ENCODE results near the gene FAM83D. TPM values are rescaled to one million over a fixed set of nuclear protein-coding genes. Genes with fewer than 3 reads are reported as not detected.

Gene FAM83D
- total RNA-seq, 1 donor from 2014 or later, result 7.7 TPM

DNA sequence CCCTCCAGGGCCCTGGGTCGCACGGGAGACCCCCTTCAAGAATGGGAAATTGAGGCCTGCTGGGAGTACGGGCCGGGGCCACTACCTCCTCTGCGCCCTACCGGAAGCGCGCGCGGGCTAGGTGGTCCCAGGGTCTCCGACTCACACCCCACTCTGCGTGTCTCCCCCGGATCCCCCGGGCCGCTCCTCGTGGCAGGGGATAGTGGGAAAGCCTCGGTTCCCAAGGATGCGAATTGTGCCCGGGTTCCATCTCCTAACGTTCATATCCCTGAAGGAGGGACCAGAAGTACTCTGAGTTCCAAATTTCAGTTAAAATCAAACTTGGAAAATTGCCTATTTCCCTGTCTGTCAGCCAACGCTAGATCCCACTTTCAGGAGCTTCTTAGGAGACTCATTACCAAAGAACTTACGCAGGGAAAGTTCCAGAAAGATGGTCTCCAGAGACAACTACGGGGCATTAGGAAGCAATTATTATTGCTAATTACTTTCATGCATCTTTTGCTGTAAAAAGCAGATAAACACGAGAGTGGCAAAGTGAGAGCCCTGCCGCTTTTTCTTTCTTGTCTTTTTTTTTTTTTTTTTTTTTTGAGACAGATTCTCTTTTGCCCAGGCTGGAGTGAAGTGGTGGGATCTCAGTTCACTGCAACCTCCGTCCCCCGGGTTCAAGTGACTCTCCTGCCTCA lies 858 bp downstream of the FAM83D start:
- Mint-ChIP-seq H3K9me3 (ENCODE audit: unreplicated experiment) (no peaks in the 10 kb centered on the region), H3K27ac (ENCODE audit: unreplicated experiment) (no peak overlapping the region), H3K36me3 (ENCODE audit: low read depth, unreplicated experiment) (peaks cover 4% of the 10 kb centered on the region), H3K4me3 (ENCODE audit: unreplicated experiment) (peak overlapping the region; percentile 89), H3K27me3 (ENCODE audit: unreplicated experiment) (peaks cover 7% of the 10 kb centered on the region), H3K4me1 (ENCODE audit: unreplicated experiment) (peaks cover 9% of the 10 kb centered on the region)
- TF ChIP-seq, protein P1, sequence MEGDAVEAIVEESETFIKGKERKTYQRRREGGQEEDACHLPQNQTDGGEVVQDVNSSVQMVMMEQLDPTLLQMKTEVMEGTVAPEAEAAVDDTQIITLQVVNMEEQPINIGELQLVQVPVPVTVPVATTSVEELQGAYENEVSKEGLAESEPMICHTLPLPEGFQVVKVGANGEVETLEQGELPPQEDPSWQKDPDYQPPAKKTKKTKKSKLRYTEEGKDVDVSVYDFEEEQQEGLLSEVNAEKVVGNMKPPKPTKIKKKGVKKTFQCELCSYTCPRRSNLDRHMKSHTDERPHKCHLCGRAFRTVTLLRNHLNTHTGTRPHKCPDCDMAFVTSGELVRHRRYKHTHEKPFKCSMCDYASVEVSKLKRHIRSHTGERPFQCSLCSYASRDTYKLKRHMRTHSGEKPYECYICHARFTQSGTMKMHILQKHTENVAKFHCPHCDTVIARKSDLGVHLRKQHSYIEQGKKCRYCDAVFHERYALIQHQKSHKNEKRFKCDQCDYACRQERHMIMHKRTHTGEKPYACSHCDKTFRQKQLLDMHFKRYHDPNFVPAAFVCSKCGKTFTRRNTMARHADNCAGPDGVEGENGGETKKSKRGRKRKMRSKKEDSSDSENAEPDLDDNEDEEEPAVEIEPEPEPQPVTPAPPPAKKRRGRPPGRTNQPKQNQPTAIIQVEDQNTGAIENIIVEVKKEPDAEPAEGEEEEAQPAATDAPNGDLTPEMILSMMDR (IDR thresholded peaks at IDR 0.05; ENCODE audit: unreplicated experiment), result no peak
- DNase-seq (ENCODE audit: low spot score), result no peak

DNA sequence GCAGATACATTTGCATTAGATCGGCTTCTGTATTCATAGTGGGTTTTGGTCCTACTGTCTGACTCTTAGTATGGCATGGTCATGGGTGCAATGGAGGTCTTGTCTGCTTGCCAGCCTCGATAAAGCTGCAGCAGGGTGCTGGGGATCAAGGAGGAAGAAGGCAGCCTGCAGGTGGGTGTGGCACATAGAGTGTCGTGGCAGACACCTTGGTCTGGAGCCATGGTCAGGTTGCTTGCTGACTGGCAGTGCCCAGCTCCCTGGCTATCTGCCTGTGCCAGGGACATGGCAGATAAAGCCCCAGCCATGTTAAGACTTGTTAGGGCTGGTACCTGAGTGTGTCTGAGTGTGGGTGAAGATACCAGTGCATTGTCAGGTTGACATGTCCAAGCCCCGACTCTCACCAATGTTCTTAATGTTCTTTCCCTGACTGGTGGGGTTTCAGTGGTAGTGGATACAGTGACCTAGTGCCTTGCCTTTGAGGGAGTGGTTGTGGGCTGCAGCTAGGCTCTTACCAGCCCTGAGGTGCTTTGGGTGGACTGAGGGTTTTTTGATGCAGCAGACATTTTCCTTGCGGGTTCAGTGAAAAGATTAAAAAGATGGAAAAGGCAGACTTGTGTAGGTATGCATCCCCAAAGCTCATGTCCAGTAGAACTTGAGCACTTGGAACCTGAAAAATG lies 1.8 kb downstream of the FAM83D start:
- no peak for DNase-seq (ENCODE audit: low spot score)
- Mint-ChIP-seq H3K36me3 (ENCODE audit: low read depth, unreplicated experiment) (peaks cover 4% of the 10 kb centered on the region), H3K4me1 (ENCODE audit: unreplicated experiment) (peaks cover 13% of the 10 kb centered on the region), H3K4me3 (ENCODE audit: unreplicated experiment) (peak overlapping the region; percentile 81), H3K27ac (ENCODE audit: unreplicated experiment) (no peak overlapping the region), H3K27me3 (ENCODE audit: unreplicated experiment) (peaks cover 7% of the 10 kb centered on the region), H3K9me3 (ENCODE audit: unreplicated experiment) (no peaks in the 10 kb centered on the region)
- TF ChIP-seq, protein P1 (IDR thresholded peaks at IDR 0.05; ENCODE audit: unreplicated experiment), result no peak

DNA sequence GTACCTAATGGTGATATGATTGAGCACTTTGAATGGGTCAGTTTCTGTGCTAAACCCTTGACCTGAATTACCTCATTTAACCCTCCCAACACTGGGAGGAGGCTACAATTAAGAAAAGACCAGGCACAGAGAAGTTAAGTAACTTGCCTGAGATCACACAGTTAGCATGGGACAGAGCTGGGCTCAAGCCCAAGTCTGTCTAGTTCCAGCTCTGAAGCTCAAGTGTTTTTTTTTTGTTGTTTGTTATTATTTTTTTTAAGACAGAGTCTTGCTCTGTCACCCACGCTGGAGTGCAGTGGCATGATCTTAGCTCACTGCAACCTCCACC lies 4.0 kb downstream of the FAM83D start:
- no peaks in the 10 kb centered on the region for H3K9me3 Mint-ChIP-seq (ENCODE audit: unreplicated experiment)
- no peak for DNase-seq (ENCODE audit: low spot score)
- H3K36me3 Mint-ChIP-seq (ENCODE audit: low read depth, unreplicated experiment), result no peaks in the 10 kb centered on the region
- H3K4me1 Mint-ChIP-seq (ENCODE audit: unreplicated experiment), result peaks cover 11% of the 10 kb centered on the region
- H3K27me3 Mint-ChIP-seq (ENCODE audit: unreplicated experiment), result peaks cover 7% of the 10 kb centered on the region
- H3K27ac Mint-ChIP-seq (ENCODE audit: unreplicated experiment), result no peak overlapping the region
- no peak overlapping the region for H3K4me3 Mint-ChIP-seq (ENCODE audit: unreplicated experiment)
- TF ChIP-seq, protein P1 (IDR thresholded peaks at IDR 0.05; ENCODE audit: unreplicated experiment), result no peak

DNA sequence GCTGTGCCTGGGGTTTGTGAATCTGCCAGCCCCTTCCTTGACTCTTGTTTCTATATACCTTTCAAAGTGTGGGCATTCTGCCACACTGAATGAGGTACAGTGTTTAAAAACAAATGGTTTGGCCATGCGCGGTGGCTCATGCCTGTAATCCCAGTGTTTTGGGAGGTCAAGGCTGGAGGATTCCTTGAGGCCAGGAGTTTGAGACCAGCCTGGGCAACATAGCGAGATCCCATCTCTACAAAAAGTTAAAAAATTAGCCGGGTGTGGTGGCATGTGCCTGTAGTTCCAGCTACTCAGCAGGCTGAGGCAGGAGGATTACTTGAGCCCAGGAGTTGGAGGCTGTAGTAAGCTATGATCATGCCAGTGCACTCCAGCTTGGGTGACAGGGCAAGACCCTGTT lies 5.8 kb downstream of the FAM83D start:
- H3K27ac Mint-ChIP-seq (ENCODE audit: unreplicated experiment), result no peak overlapping the region
- no peak overlapping the region for H3K4me3 Mint-ChIP-seq (ENCODE audit: unreplicated experiment)
- TF ChIP-seq, protein P1 (IDR thresholded peaks at IDR 0.05; ENCODE audit: unreplicated experiment), result no peak
- H3K36me3 Mint-ChIP-seq (ENCODE audit: low read depth, unreplicated experiment), result no peaks in the 10 kb centered on the region
- H3K4me1 Mint-ChIP-seq (ENCODE audit: unreplicated experiment), result peaks cover 22% of the 10 kb centered on the region
- no peaks in the 10 kb centered on the region for H3K9me3 Mint-ChIP-seq (ENCODE audit: unreplicated experiment)
- DNase-seq (ENCODE audit: low spot score), result no peak
- H3K27me3 Mint-ChIP-seq (ENCODE audit: unreplicated experiment), result peaks cover 7% of the 10 kb centered on the region

DNA sequence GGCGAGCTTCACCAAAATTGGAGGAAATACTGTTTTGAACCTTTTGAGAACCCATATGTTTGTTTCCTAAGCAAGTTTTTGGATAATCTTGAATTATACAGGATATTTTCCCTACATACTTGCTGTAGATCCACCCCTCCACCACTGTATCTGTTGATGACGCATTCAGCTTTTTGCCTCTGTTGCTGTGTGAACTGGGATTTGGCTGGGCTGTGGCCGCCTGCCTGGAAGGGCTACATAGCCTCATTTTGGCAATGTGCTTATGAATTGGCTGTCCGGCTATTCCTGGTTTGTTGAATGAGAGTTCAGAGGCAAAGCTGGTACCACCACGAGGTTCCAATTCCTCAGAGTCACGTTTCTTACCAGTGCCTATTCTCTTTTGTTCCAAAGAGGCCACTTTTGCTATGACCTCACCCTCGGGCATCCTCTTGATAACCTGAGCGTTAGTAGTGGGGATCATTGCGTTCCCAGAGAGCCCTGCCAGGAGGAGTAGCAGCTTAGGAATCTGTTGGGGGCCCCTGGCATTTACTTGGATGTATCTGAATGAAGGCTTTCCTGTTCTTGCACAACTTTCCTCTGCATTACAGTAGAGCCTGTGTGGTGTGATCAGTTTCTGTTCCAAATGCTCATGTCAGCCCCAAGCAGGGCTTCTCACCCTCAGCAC lies 6.4 kb downstream of the FAM83D start:
- TF ChIP-seq, protein P1 (IDR thresholded peaks at IDR 0.05; ENCODE audit: unreplicated experiment), result no peak
- H3K27ac Mint-ChIP-seq (ENCODE audit: unreplicated experiment), result peak overlapping the region; percentile 64
- no peak overlapping the region for H3K4me3 Mint-ChIP-seq (ENCODE audit: unreplicated experiment)
- H3K4me1 Mint-ChIP-seq (ENCODE audit: unreplicated experiment), result peaks cover 24% of the 10 kb centered on the region
- no peaks in the 10 kb centered on the region for H3K36me3 Mint-ChIP-seq (ENCODE audit: low read depth, unreplicated experiment)
- H3K27me3 Mint-ChIP-seq (ENCODE audit: unreplicated experiment), result peaks cover 5% of the 10 kb centered on the region
- DNase-seq (ENCODE audit: low spot score), result no peak
- H3K9me3 Mint-ChIP-seq (ENCODE audit: unreplicated experiment), result no peaks in the 10 kb centered on the region

Data from endothelial cell (in vitro differentiated cells).